ENCODE measurements around the gene CHST8.

- TF ChIP-seq CTCF (IDR thresholded peaks at IDR 0.05) (no peak), POLR2A (IDR thresholded peaks at IDR 0.05) (no peak), EP300 (IDR thresholded peaks at IDR 0.05) (no peak)
These were observed 181.6 kb downstream of the CHST8 start for GRCh38 chr19:33803383-33803782.
